RWPE1 (cell line): Measurements from ENCODE around the gene SFN.

Experiments
- CTCF ChIA-PET: fragments of 350-600 bp; sonication (Branson Sonifier 250); formaldehyde crosslinking; extraction: SDS; loops from one replicate; lab custom pipeline; 2021; lab: Yijun Ruan, JAX
- POLR2A ChIA-PET: fragments of 400-600 bp; formaldehyde crosslinking; extraction: SDS; loops from one replicate; lab custom pipeline; 2020; ENCODE audit warnings: antibody characterized with exemption; ENCODE audit not compliant: low non-redundant PET; lab: Yijun Ruan, JAX
- DNase-seq: peaks from one replicate; pipeline ENCODE4 v3.0.0; 2012; ENCODE audit warnings: low spot score
- H3K27ac ChIP-seq: fragments of 450-650 bp; 2 replicates; pipeline ENCODE4 v1.5.1; 2017
- TF ChIP-seq, protein P1 (sequence below): fragments of 450-650 bp; conservative IDR thresholded peaks from 2 replicates; pipeline ENCODE4 v1.5.1; 2017; ENCODE audit warnings: low read depth, mild to moderate bottlenecking

The SFN gene

DNA sequence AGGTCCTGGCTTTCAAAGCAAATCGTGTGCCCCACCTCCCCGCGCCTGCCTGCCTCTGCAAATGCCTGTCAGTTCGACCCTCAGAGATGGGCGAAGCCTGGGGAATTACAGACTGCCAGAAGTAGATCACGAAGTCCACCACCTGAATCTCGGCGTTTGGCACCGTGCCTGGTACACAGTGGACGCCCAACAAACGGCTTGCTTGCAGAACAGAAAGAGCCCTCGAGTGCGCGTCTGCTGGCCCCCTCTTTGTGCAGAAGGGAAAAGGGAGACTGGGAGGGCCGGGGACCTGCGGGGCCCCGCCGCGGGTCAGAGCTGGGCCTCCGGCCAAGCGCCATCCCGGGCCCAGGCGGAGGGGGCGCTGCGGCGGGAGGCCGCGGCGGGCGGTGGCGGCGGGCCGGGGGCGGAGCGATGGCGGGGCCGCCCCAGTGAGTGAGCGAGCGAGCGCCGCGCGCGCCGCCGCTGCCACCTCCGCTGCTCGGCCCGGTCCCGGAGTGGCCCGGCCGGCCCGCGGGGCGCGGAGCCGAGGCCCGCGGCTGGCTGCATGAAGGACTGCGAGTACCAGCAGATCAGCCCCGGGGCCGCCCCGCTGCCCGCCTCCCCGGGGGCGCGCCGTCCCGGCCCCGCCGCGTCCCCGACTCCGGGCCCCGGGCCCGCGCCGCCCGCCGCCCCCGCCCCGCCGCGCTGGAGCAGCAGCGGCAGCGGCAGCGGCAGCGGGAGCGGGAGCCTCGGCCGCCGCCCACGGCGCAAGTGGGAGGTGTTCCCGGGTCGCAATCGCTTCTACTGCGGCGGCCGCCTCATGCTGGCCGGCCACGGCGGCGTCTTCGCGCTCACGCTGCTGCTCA lies 36.5 kb upstream of the SFN start, which contains the start of gene ZDHHC18:
Gene ZDHHC18, plus strand, starts transcription at position 428 of the 845 bp plus-strand sequence. Its CDS starts 117 bp downstream, at position 545.
- POLR2A ChIA-PET = interaction anchor here (0.6 kb wide), 1 partner anchor 20 kb away, joined by 3 read pairs; no protein-coding TSS in a partner anchor
- peak within 1 kb of the TSS; percentile 82 for H3K27ac ChIP-seq
- TF ChIP-seq, protein P1, sequence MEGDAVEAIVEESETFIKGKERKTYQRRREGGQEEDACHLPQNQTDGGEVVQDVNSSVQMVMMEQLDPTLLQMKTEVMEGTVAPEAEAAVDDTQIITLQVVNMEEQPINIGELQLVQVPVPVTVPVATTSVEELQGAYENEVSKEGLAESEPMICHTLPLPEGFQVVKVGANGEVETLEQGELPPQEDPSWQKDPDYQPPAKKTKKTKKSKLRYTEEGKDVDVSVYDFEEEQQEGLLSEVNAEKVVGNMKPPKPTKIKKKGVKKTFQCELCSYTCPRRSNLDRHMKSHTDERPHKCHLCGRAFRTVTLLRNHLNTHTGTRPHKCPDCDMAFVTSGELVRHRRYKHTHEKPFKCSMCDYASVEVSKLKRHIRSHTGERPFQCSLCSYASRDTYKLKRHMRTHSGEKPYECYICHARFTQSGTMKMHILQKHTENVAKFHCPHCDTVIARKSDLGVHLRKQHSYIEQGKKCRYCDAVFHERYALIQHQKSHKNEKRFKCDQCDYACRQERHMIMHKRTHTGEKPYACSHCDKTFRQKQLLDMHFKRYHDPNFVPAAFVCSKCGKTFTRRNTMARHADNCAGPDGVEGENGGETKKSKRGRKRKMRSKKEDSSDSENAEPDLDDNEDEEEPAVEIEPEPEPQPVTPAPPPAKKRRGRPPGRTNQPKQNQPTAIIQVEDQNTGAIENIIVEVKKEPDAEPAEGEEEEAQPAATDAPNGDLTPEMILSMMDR = peak; percentile 88
- CTCF ChIA-PET = interaction anchor here (0.5 to 1.0 kb wide), 3 partner anchors 16 to 25 kb away, joined by 3 to 5 read pairs (median 4); no protein-coding TSS in a partner anchor
- peak; percentile 69 for DNase-seq

DNA sequence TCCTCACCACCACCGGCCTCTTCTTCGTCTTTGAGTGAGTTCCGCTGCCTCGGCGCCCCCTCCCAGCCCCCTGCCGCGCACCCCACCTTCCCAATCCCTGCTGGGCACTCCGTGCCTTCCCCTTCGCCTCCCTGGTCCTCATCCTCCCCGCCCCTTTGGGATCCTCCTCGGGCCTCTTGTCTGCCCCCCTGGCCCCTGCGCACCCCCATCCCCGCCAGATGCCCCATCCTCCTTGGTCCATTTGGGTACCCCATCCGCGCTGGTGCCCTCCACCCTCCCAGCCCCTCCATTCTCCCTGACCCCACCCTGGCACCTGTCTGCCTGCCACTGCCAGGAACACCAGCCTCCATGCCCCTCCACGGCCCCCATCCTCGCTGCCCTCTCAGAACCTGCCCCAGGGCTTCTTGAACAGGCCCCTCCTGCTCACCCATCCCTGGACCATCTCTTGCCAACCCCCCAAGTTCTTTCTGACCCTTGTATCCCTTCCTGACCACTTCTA lies 35.8 kb upstream of the SFN start:
- no peak for DNase-seq
- TF ChIP-seq, protein P1 = no peak
- POLR2A ChIA-PET = no interaction called here
- H3K27ac ChIP-seq = peak overlapping the region; percentile 82
- CTCF ChIA-PET = interaction anchor here (0.8 kb wide), 1 partner anchor 14 kb away, joined by 3 read pairs; no protein-coding TSS in a partner anchor

DNA sequence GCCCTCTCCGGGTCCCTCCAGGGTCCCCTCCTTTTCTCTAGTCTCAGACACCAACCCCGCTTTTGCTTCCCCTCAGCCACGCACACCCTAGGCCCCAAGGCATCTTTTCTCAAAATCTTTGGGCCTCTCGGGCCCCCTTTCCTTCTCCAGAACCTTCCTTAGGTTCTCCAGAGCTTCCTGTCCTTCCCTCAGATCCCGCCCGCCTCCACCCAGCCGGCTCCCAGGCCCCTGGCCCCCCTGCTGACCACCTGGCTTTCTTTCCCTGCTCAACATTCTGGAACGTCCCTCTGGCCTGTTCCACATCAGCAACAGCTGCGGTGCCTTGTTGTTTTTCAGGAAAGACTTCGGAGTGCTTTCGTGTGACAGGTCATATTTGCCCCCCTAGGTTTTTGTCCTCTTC lies 35.3 kb upstream of the SFN start:
- DNase-seq = no peak
- TF ChIP-seq, protein P1 = no peak
- CTCF ChIA-PET = interaction anchor here (0.6 to 1.0 kb wide), 3 partner anchors 13 to 124 kb away, joined by 3 to 5 read pairs (median 3); no protein-coding TSS in a partner anchor
- POLR2A ChIA-PET = no interaction called here
- peak overlapping the region; percentile 82 for H3K27ac ChIP-seq

DNA sequence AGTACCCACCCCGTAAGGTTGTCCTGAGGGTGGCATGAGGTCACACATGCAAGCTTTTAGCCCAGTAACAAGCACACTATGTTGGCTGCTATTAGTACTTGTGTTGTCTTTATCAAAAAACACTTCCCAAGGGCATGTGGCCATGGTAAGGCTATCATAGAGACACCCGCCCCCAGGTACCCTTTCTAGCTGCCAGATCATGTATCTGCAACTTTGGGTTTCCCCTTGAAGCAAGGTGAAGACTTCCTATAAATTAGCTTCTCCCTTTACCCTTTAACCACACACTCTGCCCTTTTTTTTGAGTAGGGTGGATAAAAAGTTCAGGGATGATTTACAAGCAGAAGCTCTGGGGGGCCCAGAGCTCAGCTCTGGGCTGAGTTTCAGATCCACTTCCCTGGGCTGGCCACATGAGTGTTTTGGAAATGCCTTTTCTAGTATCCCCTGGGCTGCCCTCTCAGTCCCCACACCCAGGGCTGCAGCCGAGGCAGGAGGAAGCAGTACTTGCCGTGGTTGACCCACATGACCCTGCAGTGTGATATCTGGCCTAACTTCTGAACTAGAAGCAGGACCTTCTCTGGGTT lies 34.4 kb upstream of the SFN start:
- peak overlapping the region; percentile 30 for H3K27ac ChIP-seq
- ChIA-PET POLR2A (no interaction called here), CTCF (interaction anchor here (0.6 to 1.0 kb wide), 4 partner anchors 19 to 125 kb away, joined by 3 to 5 read pairs (median 4); no protein-coding TSS in a partner anchor)
- TF ChIP-seq, protein P1 = no peak
- no peak for DNase-seq

DNA sequence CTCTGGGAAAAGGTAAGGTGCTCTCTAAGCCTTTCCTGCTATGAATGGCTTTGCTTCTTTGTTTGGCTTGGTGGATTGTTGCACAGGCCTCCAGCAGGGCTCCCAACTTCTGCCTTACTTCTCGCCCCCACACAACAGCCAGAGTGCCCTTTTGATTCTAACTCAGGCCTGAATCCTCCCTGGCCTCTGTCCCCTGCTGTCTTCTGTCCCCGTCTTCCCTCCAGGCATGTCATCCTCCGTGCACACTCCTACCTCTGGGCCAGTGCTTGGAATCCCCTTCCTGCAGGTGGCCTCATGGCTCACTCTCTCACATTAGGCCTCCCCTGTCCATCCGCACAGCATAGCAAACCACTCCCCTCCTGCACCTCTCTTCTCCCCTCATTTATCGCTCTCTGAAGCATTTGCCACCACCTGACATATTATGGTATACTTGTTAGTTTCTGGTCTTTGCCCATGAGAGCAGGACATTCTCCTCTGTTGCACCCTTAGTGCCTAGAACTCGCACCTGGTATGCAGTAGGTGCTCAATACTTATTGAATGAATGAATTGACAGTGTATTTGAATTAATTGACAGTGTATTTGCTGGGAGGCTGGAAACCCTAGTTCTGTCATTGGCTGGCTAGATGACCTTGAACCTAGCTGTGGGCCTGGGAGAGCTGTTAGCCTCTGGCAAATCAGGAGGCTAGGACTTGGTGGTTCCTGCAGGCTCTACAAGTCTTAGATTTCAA lies 33.6 kb upstream of the SFN start:
- ChIA-PET POLR2A (interaction anchor here (0.7 kb wide), 1 partner anchor 131 kb away, joined by 3 read pairs; the partner anchor contains the start of gene KDF1), CTCF (interaction anchor here (0.6 to 1.4 kb wide), 2 partner anchors 19 to 57 kb away, joined by 3 to 5 read pairs; no protein-coding TSS in a partner anchor)
- TF ChIP-seq, protein P1 = no peak
- H3K27ac ChIP-seq = peak overlapping the region; percentile 30
- DNase-seq = no peak
